GM21528 (cell line): ENCODE data around the gene NUB1.

ENCODE experiments used
- ATAC-seq: cut with Tn5 transposase; IDR thresholded peaks from one replicate; pipeline ENCODE4 v1.9.1; 2021; ENCODE audit warnings: mild to moderate bottlenecking, moderate library complexity; ENCODE audit not compliant: unreplicated experiment, low FRiP score

Gene NUB1

DNA sequence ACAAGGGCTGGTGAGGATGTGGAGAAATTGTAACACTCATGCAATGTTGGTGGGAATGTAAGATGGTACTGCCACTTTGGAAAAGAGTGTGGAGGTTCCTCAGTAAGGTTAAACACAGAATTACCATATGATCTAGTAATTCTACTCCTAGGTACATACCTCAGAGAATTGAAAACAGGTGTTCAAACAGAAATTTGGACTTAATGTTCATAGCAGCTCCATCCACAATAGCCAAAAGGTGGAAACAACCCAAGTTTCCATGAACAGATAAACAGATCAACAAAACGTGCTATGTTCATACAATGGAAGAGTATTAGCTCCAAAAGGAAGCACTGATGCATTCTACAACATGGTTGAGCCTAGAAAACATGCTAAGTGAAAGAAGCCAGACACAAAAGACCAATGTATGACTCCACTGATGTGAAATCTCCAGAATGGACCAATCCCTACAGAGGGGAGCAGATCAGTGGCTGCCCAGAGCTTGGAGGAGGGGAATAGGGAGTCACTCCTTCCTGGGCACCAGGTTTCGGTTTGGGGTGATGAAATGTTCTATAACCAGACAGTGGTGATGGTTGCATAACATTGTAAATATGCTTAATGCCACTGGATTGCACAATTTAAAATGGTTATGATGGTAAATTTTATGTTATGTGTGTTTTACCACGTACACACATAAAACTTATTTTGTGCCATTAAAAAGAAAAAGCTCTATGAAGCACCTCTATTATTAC is 73.9 kb downstream of the NUB1 start:
- ATAC-seq = no peak

DNA sequence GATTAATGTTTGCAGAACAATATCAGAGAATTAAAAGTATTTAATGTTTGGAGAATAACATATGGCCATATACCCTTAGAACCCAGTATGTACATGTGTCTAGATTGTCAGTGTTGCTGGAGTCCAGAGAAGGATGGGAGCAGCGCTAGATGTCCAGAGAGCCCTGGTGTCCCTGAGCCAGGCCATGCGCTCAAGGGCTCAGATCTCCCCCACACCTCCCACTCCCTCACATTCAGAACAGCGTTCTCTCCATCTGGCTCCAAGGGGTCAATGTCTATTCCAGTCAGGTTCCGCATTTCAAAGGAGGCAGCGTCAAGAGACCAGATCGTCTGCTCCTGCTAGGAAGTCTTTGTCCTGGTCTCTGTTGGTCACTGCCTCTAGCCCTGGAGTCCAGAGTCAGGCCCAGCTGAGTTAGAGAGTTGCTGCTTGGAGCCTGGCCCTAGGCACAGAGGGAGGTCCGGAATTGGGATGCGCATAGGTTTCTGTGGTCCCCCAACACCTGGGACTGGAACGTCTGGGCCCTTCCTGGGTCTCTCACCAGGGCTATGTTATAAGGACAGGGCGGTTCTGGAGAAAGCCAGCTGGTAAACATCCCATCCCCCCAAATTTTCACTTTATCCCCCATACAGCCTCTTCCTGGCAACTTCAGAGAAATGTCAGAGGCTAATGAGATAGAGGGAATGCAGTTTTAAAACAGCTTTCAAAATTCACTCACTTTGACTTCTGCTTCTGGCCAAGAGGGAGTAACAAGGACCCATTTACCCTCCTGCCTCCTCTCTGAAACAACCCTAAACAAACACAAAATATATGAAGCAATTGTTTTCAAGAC is 74.7 kb downstream of the NUB1 start:
- no peak for ATAC-seq

DNA sequence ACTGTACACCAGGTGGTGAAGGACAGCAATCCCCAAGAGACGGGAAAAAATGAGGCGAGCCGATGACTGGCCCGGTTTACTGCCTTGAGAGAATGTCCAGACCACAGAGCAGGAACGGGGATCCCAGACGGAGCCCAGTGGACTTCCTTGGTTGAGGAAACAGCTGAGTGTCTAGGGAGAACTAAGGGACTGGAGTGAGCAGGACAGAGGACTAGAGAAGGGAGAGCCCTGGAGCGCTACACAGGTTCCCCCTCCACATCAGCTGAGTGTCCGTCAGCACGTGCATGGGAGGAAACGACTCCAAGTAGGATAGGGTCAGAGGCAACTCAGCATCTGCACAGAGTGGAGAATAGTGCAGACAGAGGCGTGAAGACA is 75.3 kb downstream of the NUB1 start:
- ATAC-seq = no peak

DNA sequence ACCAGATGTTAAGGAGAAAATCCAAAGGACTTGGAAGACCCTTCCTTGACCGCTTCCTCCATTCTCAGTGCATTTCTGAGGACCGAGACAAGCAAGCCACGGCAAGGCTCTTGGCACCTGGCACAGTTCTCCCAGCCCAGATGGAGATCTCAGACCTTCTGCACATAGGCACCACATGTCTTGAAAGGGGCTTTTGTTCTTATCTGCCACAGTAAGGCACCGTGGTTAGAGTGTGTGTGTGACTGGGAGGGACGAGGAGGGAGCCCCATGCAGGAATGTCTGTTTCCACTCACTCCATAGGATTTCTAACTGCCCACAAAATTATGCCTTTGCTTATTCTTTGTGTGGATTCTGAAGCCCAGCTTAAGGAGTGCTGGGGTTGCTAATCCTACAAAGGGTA is 78.5 kb downstream of the NUB1 start:
- ATAC-seq = no peak

DNA sequence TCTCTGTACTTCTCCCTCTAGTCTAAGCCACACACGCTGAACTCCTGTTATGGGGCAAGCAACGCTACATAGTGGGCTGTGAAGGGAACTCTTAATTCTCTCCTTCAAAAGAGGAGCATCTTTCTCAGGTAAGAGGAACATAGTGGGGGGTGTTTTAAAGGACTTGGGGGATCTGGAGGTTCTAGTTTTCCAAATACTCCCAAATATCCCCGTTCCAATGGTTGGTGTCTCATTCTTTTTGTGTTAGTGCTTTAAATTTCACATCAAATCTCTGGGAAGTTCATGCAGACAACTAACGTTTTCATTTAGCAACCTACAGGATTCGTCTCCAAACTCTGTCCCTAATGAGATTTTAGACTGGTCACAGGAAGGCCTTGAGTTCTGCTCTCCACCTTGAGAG is 80.6 kb downstream of the NUB1 start:
- no peak for ATAC-seq

DNA sequence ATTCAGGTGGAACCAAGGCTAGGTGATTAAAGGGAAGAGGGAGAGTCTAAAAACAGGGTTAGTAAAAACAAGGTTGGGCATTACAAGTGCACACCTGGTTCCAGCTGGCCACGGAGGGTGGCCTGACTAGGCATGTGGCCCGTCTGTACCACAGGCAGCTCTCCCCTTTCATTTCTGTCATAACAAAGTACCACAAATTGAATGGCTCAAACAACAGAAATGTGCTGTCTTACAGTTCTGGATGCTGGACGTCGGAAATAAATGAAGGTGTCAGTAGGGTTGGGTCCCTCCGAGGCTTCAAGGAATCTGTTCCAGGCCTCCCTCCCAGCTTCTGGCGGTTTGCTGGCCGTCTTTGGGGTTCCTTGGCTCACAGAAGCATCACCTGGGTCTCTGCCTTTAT is 81.6 kb downstream of the NUB1 start:
- ATAC-seq = no peak

DNA sequence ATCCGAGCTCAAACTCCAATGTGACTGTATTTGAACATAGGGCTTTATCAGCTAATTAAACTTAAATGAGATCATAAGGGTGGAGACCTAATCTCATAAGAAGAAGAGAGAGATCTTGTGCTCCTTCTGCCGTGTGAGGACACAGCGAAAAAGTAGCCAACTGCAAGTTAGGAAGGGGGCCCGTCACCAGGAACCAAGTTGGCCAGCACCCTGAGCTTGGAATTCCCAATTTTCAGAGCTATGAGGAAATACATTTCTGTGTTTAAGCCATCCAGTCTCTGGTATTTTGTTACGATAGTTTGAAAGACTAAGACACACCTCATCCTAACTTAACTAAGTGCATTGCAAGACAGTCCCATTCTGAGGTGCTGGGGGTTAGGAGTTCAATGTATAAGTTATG is 82.3 kb downstream of the NUB1 start:
- ATAC-seq = no peak

DNA sequence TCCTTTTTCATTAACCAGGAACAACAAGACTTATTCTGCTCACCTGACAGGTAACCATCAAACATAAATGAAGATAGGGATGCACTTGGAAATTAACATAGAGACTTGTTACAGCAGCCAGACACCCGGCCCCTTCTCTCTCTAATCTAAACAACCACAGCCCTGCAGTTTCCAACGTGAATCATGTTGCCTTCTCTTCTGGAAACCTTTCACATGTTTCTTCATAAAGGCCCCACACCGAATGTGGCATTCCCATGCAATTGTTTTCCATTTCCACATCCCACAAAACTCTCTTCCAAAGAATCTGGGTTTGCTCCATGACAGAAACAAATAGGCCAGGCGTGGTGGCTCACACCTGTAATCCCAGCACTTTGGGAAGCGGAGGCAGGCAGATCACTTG is 83.2 kb downstream of the NUB1 start:
- no peak for ATAC-seq

DNA sequence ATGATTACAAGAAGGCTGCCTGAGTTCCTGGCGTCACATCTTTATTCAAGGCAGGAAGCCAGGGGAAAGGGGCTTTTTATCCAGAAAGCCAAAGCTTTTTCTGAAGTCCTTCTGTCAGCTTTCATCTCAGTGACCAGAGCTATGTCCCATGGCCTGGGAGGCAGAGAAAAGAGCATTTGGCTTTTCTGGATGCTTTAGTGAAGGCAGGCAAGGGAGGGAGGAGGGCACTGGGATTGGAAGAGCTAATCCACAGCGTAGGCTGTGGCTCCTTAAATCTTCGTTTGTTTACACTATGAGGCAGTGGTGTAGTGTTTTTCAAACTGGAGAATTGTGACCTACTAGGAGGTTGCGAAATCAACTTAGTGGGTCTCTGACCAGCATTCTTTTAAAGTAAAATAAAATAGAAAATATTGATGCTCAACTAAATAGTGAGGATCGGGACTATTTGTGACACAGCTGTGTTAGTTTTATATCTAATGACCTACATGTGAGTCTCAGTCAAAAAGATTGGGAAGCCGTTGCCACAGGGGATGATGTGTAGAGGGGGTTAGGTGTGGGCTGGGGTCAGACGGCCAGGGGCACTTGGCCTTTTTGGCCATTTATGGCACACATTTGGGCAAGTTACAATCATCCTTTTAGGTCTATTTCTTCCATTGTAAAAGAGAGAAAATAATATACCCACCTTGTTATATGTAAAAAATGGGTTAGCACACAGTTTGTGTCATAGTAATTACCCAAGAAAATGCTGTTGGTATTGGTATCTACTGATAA is 84.2 kb downstream of the NUB1 start:
- no peak for ATAC-seq

DNA sequence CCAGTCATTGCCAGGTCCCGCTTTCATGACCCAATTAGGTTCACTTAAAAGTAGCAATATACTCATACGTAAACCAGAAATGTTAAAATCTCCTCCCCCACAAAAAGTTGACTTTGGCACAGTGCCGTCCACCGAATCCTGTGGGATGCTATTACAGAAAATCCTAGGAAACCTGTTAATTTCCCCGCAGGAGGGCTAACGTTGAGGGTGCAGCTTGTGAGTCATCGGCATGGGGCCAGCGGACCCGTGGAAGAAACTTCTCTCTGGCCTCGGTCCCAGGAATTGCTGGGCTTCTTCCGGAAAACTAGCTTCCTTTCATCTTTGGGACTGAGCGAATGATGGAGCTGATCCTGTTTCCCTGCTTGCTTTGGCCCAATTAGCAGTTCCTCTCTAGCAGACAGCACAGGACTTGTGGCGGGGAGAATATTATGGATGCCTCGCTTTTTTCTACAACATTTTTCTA is 84.9 kb downstream of the NUB1 start:
- ATAC-seq = no peak

DNA sequence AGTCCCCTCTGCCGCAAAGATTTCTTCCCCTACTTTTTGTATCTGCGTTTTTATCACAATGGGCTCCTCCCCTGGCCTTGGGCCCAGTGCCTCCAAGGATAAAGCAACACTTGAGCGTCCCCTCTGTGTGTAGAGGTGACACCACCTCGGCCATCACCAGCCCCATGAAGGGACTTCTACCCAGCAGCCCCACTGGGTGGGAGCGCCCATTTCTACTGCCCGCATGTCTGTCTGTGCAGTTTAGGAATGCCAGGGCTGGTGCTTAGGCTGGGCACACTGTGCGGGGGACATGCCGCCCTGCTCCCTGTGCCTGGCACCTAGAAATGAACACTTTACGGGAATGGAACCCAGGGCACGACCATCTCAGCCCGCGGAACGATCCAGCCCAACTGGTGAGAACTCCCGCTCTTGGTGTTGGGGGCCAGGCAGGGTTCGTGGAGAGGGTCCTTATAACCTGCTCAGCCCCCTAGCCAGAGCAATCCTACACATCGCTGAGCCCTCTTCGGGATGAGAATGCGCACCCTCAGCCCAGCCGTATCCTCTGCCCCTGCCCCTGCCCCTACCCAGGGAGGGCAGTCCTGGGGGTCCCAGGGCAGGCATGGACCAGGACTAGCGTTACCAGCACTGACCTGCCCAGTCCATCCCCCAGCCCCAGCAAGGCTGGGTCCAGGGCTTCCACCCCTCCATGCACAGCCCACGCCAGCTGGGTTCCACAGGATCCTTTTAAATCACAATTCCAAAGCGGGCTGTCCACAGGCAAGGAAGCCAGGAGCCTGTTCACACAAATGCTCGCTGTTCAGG is 85.5 kb downstream of the NUB1 start:
- no peak for ATAC-seq

DNA sequence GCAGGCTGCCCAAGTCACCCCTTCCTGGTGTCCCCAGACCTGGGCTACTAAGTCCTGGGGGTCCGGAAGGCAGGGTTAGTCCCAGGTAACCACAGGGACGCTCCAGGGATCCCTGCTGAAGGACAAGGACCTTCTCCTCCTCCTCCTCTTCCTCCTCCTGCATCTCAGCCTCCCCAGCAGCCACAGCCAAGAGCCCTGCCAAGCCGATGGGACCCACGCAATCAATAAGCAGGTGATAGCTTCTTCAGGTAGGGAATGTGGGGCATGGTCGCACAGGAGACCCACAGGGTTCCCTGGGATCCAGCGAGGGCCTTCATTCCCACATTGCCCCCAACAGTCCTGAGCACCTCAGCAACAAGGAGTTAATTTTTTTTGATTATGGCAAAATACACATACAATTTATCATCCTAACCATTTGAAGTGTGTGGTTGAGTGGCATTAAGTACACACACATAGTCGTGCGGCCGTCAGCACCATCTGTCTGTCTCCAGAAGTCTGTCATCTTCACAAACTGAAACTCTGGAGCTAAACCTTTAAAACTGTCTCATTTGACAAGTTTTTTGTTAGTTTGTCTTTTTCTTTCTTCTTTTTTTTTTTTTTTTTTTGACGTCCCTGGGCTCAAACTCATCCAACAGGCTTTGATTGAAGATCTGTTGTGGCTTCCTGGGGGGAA is 86.2 kb downstream of the NUB1 start:
- no peak for ATAC-seq
